ENCODE measurements around the gene FXYD1.

FXYD1 gene

DNA sequence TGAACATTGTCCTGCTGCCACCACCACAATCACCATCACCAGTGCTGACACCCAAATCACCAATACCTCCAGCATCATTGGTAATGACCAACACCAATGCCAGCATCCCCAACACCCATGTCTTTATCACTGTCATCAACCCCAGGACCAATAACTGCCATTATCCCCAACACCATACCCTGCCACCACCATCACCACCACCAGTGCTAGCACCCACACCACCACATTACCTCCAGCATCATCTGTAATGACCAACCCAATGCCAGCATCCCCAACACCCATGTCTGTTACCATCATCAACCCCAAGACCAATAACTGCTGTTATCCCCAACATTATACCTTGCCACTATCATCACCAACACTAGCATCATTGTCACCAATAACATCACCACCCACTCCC, 6.4 kb upstream of the FXYD1 start:
- Histone ChIP-seq H3K14ac (ENCODE audit: low read length) (no peak overlapping the region), H2AFZ (ENCODE audit: insufficient read depth, low read length, poor library complexity) (no peak overlapping the region), H3K79me2 (ENCODE audit: control insufficient read depth, insufficient read depth, low read length, poor library complexity) (no peaks in the 10 kb centered on the region), H3K4ac (ENCODE audit: low read depth, low read length) (no peak overlapping the region), H2BK120ac (ENCODE audit: insufficient read depth, low read length, poor library complexity) (no peak overlapping the region), H2BK5ac (ENCODE audit: low read depth, low read length, poor library complexity) (no peak overlapping the region), H3K9me3 (ENCODE audit: insufficient read depth, low read depth, low read length) (peaks cover 4% of the 10 kb centered on the region), H2AK5ac (ENCODE audit: low read length) (no peak overlapping the region), H3K36me3 (ENCODE audit: control insufficient read depth in 1 of 2, insufficient read depth in 2 of 2, low read length in 2 of 2) (no peaks in the 10 kb centered on the region), H3K18ac (ENCODE audit: low read length) (no peak overlapping the region), H4K8ac (ENCODE audit: low read depth, low read length) (no peak overlapping the region), H3K79me1 (ENCODE audit: low read length) (no peaks in the 10 kb centered on the region), H4K91ac (ENCODE audit: low read depth, low read length) (no peak overlapping the region), H3K4me3 (ENCODE audit: low read depth, low read length) (no peak overlapping the region), H2BK12ac (ENCODE audit: low read length) (no peak overlapping the region), H3K27ac (ENCODE audit: low read depth, low read length) (no peak overlapping the region), H3K9ac (ENCODE audit: low read length) (no peak overlapping the region), H4K12ac (ENCODE audit: low read depth, low read length) (no peak overlapping the region), H3K27me3 (ENCODE audit: insufficient read depth, low read length) (no peaks in the 10 kb centered on the region), H3K4me1 (ENCODE audit: control insufficient read depth in 1 of 2, insufficient read depth in 2 of 2, low read length in 2 of 2) (no peaks in the 10 kb centered on the region), H3K4me2 (ENCODE audit: low read length) (no peak overlapping the region), H3K23ac (ENCODE audit: low read length) (peak overlapping the region; percentile 18)
- no peak for DNase-seq

DNA sequence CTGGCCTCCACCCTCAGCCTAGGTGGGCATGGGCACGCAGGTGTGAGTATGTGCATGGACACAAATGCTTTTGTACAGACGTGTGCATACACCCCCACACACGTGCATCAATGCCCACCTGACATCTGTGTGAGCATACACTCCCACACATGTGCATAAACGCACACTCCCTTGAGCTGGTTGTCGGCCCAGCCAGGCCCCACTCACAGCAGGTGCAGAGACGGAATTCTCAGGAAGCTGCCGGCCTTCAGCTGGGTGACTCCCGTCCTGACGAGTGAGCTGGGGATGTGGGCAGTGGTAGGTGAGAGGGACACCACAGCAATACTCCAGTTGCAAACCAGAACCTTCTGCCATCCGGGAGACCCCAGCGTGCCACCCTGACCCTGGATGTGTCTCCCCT, 4.8 kb upstream of the FXYD1 start:
- Histone ChIP-seq H2BK5ac (ENCODE audit: low read depth, low read length, poor library complexity) (no peak overlapping the region), H3K9me3 (ENCODE audit: insufficient read depth, low read depth, low read length) (peaks cover 4% of the 10 kb centered on the region), H2AFZ (ENCODE audit: insufficient read depth, low read length, poor library complexity) (no peak overlapping the region), H4K91ac (ENCODE audit: low read depth, low read length) (no peak overlapping the region), H3K4me1 (ENCODE audit: control insufficient read depth in 1 of 2, insufficient read depth in 2 of 2, low read length in 2 of 2) (no peaks in the 10 kb centered on the region), H3K18ac (ENCODE audit: low read length) (no peak overlapping the region), H3K79me2 (ENCODE audit: control insufficient read depth, insufficient read depth, low read length, poor library complexity) (no peaks in the 10 kb centered on the region), H3K79me1 (ENCODE audit: low read length) (no peaks in the 10 kb centered on the region), H3K23ac (ENCODE audit: low read length) (no peak overlapping the region), H3K4me2 (ENCODE audit: low read length) (no peak overlapping the region), H3K4ac (ENCODE audit: low read depth, low read length) (no peak overlapping the region), H2BK120ac (ENCODE audit: insufficient read depth, low read length, poor library complexity) (no peak overlapping the region), H4K12ac (ENCODE audit: low read depth, low read length) (no peak overlapping the region), H3K27ac (ENCODE audit: low read depth, low read length) (no peak overlapping the region), H3K27me3 (ENCODE audit: insufficient read depth, low read length) (no peaks in the 10 kb centered on the region), H2AK5ac (ENCODE audit: low read length) (no peak overlapping the region), H4K8ac (ENCODE audit: low read depth, low read length) (no peak overlapping the region), H3K14ac (ENCODE audit: low read length) (no peak overlapping the region), H3K4me3 (ENCODE audit: low read depth, low read length) (no peak overlapping the region), H3K9ac (ENCODE audit: low read length) (no peak overlapping the region), H2BK12ac (ENCODE audit: low read length) (no peak overlapping the region), H3K36me3 (ENCODE audit: control insufficient read depth in 1 of 2, insufficient read depth in 2 of 2, low read length in 2 of 2) (no peaks in the 10 kb centered on the region)
- WGBS (ENCODE audit: extremely low coverage, insufficient coverage, insufficient read length): no CpG with 5 or more reads among the region's 11 CpGs
- no peak for DNase-seq

DNA sequence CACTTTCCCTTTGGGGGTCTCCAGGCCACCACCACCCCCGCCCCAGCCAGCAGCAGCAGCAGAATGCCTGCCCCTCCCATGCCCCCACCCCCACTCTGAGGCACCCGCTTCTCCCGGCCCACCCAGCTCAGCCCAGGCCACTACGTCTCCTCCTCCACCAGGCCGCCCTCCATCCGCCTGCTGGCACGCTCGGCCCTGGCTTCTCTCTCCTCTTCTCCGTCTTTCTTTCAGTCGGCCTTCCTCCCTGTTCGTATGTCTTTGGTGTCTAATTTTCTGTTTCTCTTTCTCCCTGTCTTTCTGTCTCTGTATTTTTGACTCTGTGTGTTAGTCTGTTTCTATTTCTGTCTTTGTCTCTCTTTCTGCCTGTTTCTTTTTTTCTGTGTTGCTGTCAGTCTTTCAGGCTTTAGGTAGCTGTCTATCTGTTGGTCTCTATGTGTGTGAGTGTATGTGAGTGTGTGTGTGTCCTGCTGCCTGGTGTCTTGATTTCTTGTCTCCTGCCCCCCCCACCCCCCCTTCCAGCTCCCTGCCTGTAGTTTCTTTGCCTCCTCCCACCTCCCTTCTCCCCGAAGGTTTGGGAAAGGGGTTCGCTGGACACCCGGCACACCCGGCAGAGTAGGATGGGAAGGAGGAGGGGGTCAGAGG, 3.9 kb upstream of the FXYD1 start, which contains the start of gene LGI4:
LGI4 (minus strand) TSS at position 459 of the 642 bp plus-strand sequence; CDS start at position 80, 379 bp downstream.
- Histone ChIP-seq H2AFZ (ENCODE audit: insufficient read depth, low read length, poor library complexity) (no peak within 1 kb of the TSS), H3K36me3 (ENCODE audit: control insufficient read depth in 1 of 2, insufficient read depth in 2 of 2, low read length in 2 of 2) (no peaks in the 10 kb centered on the region), H3K27me3 (ENCODE audit: insufficient read depth, low read length) (no peaks in the 10 kb centered on the region), H3K79me2 (ENCODE audit: control insufficient read depth, insufficient read depth, low read length, poor library complexity) (no peaks in the 10 kb centered on the region), H3K27ac (ENCODE audit: low read depth, low read length) (no peak within 1 kb of the TSS), H2BK5ac (ENCODE audit: low read depth, low read length, poor library complexity) (no peak within 1 kb of the TSS), H3K4me3 (ENCODE audit: low read depth, low read length) (no peak within 1 kb of the TSS), H3K18ac (ENCODE audit: low read length) (no peak within 1 kb of the TSS), H3K4ac (ENCODE audit: low read depth, low read length) (no peak within 1 kb of the TSS), H3K23ac (ENCODE audit: low read length) (no peak within 1 kb of the TSS), H4K91ac (ENCODE audit: low read depth, low read length) (no peak within 1 kb of the TSS), H3K4me2 (ENCODE audit: low read length) (no peak within 1 kb of the TSS), H2BK12ac (ENCODE audit: low read length) (no peak within 1 kb of the TSS), H3K4me1 (ENCODE audit: control insufficient read depth in 1 of 2, insufficient read depth in 2 of 2, low read length in 2 of 2) (no peaks in the 10 kb centered on the region), H3K9ac (ENCODE audit: low read length) (no peak within 1 kb of the TSS), H3K9me3 (ENCODE audit: insufficient read depth, low read depth, low read length) (peaks cover 4% of the 10 kb centered on the region), H2AK5ac (ENCODE audit: low read length) (no peak within 1 kb of the TSS), H4K12ac (ENCODE audit: low read depth, low read length) (no peak within 1 kb of the TSS), H3K79me1 (ENCODE audit: low read length) (no peaks in the 10 kb centered on the region), H2BK120ac (ENCODE audit: insufficient read depth, low read length, poor library complexity) (no peak within 1 kb of the TSS), H4K8ac (ENCODE audit: low read depth, low read length) (no peak within 1 kb of the TSS), H3K14ac (ENCODE audit: low read length) (no peak within 1 kb of the TSS)
- no CpG with 5 or more reads among the region's 15 CpGs for WGBS (ENCODE audit: extremely low coverage, insufficient coverage, insufficient read length)
- no peak for DNase-seq

DNA sequence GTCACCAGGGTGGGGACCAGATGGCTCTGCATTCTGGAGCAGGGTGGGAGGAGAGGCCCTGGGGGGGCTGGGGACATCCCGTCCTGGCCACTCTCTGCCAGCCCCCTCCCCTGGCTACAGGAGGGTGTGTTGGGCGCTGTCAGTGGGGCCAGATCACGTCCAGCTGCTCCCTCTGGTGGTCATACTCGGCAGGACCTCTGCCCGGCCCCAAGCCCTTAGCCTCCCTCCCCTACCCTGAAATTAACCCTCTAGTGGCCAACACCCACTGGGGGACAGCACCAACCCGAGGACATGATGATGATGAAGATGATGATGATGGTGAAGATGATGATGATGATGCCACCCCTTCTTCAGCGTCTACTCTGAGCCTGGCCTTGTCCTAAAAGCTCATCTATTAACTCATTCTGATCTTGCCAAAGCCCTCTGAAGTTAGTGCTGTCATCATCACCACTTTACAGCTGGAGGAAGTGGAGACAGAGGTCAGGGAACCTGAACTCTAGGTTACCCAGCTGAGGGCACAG, 3.2 kb upstream of the FXYD1 start:
- WGBS (ENCODE audit: extremely low coverage, insufficient coverage, insufficient read length): no CpG with 5 or more reads among the region's 7 CpGs
- peaks cover 4% of the 10 kb centered on the region for H3K9me3 ChIP-seq (ENCODE audit: insufficient read depth, low read depth, low read length)
- H4K91ac ChIP-seq (ENCODE audit: low read depth, low read length): no peak overlapping the region
- no peaks in the 10 kb centered on the region for H3K27me3 ChIP-seq (ENCODE audit: insufficient read depth, low read length)
- no peak overlapping the region for H2BK12ac ChIP-seq (ENCODE audit: low read length)
- H2BK5ac ChIP-seq (ENCODE audit: low read depth, low read length, poor library complexity): no peak overlapping the region
- H3K4me2 ChIP-seq (ENCODE audit: low read length): no peak overlapping the region
- H3K4me3 ChIP-seq (ENCODE audit: low read depth, low read length): no peak overlapping the region
- no peak overlapping the region for H4K12ac ChIP-seq (ENCODE audit: low read depth, low read length)
- H3K79me2 ChIP-seq (ENCODE audit: control insufficient read depth, insufficient read depth, low read length, poor library complexity): no peaks in the 10 kb centered on the region
- peak; percentile 54 to 73 for DNase-seq
- H3K36me3 ChIP-seq (ENCODE audit: control insufficient read depth in 1 of 2, insufficient read depth in 2 of 2, low read length in 2 of 2): no peaks in the 10 kb centered on the region
- H3K23ac ChIP-seq (ENCODE audit: low read length): no peak overlapping the region
- H3K27ac ChIP-seq (ENCODE audit: low read depth, low read length): no peak overlapping the region
- no peak overlapping the region for H3K4ac ChIP-seq (ENCODE audit: low read depth, low read length)
- H3K18ac ChIP-seq (ENCODE audit: low read length): no peak overlapping the region
- H3K4me1 ChIP-seq (ENCODE audit: control insufficient read depth in 1 of 2, insufficient read depth in 2 of 2, low read length in 2 of 2): no peaks in the 10 kb centered on the region
- H2BK120ac ChIP-seq (ENCODE audit: insufficient read depth, low read length, poor library complexity): no peak overlapping the region
- no peak overlapping the region for H3K14ac ChIP-seq (ENCODE audit: low read length)
- H3K9ac ChIP-seq (ENCODE audit: low read length): no peak overlapping the region
- no peak overlapping the region for H4K8ac ChIP-seq (ENCODE audit: low read depth, low read length)
- no peak overlapping the region for H2AK5ac ChIP-seq (ENCODE audit: low read length)
- no peaks in the 10 kb centered on the region for H3K79me1 ChIP-seq (ENCODE audit: low read length)
- H2AFZ ChIP-seq (ENCODE audit: insufficient read depth, low read length, poor library complexity): no peak overlapping the region
